CD4-positive, alpha-beta T cell treated with Interleukin-6 at 100 ng/mL for 8 hours (primary cell): ENCODE data around the gene TALDO1.

ENCODE experiments used
- DNase-seq: peaks from one replicate; pipeline ENCODE4 v3.0.0-alpha.2; 2020; ENCODE audit warnings: mixed read lengths, low spot score

Gene TALDO1

DNA sequence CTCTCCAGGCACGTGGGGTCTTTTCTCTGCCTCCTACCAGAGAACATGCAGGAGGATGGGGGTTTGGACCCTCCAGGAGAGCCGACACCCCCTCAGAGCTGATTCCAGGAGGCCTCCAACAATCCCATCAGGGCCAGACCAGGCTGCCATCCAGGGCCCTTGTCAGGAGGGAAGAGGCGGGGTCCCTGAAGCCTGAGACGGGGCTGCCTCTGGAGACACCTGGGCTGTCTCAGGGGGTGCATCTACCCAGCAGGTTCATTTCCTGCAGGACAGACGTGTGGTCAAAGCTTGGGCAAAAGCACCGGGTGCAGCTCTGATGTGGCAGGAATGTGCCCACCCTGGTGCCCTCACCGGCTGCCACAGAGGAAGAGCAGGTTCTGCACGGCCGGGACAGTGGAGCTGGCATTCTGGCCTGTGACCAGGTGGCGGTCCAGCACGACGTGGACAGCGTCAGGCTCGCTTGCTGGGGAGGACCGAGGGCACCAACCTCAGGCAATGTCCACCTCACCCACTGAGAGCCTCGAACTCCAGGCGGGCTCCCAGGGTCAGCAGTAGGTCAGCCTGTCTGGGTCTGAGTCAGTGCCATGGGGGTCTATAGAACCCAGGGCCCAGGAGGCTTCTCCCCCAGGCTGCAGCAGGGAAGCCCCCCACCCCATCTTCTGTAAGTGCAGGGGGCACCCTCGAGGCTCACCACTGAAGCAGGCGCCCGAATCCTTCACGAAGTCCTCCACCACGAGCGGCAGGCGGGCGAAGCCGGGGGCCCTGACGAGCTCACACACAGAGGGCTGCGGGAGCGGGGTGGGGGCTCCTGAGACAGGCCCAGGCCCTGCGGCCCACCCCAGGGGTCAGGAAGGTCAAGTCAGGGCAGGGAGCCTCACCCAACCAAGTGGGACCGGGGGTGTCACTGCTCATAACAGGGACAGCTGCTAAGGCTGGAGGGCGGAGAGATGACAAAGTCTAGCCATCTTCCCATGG is 23.7 kb downstream of the TALDO1 start:
- no peak for DNase-seq

DNA sequence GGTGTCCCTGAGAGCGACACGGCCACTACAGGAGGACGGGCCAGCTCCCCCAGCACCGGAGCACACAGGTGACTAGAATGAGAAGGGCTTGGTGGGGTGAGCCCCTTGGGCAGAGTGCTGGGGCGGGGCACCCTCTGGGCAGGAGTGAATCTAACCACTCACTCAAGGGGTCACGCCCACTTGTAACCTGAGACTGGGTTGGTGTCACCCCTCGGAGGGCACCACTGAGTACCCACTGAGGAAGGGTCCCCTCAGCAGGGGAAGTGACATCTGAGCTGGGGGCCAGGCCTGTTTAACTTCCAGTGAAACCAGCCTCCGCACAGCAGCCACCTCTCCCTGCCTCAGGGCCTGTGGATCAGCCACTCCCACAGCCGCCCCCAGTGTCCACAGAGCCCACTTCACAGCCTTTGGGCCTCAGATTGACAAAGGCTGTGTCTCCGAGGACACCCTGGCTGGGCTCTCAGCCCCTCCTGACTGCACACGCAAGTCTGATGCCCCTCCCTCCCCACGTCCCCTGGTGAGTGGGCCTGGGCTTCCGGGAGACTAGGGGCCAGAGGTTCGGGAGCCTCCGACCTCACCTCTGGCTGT is 24.4 kb downstream of the TALDO1 start:
- DNase-seq: no peak

DNA sequence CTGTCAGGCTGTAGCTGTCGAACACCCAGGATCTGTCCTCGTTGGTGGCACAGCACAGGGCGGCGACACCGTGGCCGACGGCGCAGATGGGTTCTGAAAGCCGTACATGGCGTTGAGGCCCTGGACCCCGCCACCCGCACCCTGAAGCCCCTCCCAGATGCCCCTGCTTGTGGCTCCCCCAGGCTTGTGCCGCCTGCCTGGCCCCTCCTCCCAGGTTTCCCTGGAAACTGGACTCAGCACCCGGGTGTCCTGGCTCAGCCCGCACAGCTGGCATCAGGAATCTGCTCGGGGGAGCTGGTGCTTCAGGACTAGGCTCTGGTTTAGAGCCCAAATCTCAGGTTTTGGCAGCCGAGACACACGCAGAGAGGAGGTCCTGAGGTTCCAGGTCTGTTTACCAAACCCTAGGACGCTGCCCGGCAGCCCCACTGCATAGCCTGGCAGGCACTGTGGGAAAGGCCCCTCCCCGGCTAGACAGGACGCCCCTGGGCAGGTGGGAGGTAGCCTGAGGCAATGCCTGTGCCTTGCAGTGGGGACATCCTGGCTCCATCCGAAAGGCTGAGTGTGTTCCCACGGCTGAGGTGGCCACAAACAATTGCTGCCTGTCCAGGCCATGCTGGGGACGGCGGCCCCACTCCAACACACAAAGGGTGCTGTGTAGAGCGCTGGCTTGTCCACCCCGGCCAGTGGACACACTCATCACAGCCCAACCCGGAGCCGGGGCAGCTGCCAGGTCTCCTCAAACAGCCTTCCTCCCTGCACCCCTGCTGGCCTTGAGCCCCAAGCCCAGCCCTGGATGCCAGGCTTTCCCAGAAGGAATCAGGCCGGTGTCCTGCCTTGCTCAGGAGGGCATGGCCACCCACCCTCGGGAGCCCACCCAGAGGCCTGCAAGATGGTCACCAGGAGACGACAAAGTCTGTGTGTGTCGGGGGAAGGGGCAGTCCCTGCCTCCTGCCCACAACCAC is 25.4 kb downstream of the TALDO1 start:
- no peak for DNase-seq

DNA sequence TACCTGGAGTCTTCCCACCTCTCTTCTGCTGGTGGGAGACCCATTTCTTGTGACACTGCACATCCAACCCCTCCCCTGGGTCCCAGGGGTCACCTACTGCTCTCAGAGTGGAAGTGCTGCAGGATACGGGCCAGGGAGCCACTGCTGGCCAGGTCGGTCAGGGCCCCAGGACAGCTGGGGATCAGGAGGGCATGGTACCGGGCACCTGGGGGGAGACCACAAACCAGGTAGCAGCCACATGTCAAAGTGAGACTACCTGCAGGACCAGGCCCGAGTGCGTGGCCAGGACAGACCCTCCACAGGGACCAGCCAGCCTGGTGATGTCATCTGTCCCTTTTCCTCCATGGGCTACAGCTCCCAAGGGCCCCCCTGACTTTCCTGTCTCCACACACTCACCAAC is 26.2 kb downstream of the TALDO1 start:
- DNase-seq: no peak

DNA sequence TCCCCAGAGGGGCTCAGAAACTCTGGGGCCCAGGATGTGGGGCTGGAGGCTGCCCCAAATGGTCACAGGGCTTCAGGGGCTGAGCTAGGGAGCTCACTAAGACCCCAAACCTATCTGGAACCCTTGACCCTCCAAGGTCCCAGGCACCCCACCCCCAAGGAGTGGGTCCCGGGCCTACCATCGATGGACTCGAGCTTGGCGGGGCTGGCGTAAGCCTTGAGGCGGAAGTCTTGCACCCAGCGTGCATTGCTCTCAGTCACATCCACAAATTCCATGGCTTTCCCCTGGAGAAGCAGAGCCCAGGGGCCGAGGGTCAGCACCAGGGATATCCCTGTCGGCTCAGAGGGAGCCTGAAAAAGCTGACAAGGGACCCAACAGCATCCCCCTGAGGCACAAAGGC is 26.6 kb downstream of the TALDO1 start:
- DNase-seq: no peak

DNA sequence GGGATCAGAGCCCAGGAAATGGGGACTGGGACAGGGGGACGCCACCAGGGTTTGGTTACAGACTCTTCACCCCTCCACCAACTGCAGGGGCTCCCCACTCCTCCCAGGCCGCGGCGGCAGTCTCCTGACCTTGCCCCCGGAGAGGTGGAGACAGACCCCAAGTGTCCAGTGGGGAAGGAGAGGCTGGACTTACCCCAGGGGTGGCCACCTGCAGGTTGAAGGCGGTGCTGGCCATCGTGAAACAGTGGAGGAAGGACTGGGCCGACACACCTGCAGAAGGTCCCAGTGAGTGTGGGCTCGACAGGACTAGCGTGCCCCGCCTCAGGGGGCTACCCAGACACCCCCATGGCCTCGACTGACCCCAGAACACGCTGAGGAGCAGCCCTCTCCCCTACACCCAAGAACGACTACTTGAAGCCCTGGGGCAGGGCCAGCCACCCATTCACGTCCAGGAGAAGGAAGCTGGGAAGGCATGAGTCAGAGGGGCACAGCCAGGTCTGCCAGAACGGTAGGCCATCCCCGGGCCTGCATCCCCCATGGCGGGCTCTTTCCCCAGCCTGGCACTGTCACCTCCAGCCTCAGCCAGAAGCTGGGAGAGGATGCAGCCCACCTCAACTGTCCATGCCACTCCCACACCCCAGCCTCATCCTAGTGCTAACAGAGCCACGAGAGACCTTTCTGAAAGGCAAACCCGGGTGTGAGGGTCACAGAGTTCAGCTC is 27.8 kb downstream of the TALDO1 start:
- no peak for DNase-seq

DNA sequence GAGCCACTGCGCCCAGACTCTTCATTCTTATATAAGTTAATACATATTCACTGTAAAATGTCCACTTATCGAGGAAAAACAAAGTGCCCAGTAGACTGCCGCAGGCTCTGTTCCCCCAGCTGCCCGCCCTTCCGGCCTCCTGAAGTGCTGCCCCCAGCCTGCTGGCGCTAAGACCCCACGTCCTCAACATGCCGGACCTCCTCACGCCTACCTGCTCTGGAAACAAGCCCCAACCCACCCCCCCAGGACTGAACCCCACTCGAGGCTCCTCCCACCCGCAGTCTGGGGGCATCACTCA is 28.9 kb downstream of the TALDO1 start:
- no peak for DNase-seq

DNA sequence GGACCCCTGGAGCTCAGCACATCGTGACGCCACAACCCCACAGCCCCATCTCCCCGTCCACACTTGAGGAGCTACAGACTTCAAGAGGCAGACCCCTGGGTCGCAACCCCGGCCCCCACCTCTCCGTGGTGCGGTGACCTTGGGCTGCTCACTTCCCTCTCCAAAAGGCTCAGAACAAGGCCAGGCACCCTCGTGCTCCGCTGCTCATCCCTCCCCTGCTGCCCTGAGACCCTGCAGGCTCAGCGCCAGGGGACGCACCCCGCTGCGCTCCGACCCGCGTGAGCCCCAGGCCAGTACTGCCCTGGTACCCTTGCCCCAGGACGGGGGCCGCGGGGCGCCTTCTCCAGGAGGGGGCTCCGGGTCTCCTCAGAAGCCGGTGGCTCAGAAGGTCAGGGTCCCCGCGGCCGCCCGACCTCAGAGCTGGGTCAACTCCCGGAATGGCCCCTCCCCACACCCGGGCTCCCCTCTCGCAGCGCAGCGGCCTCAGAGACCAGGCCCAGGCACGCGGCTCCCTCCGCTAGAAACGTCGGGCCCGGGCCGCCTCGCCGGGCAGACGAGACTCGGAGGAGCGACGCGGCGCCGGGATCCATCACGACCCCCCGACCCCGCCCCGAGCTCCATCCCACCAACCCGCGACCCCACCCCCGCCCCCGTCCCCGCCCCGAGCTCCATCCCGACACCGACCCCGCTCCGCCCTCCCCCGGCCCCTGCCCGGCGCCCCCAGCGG is 29.5 kb downstream of the TALDO1 start:
- no peak for DNase-seq

DNA sequence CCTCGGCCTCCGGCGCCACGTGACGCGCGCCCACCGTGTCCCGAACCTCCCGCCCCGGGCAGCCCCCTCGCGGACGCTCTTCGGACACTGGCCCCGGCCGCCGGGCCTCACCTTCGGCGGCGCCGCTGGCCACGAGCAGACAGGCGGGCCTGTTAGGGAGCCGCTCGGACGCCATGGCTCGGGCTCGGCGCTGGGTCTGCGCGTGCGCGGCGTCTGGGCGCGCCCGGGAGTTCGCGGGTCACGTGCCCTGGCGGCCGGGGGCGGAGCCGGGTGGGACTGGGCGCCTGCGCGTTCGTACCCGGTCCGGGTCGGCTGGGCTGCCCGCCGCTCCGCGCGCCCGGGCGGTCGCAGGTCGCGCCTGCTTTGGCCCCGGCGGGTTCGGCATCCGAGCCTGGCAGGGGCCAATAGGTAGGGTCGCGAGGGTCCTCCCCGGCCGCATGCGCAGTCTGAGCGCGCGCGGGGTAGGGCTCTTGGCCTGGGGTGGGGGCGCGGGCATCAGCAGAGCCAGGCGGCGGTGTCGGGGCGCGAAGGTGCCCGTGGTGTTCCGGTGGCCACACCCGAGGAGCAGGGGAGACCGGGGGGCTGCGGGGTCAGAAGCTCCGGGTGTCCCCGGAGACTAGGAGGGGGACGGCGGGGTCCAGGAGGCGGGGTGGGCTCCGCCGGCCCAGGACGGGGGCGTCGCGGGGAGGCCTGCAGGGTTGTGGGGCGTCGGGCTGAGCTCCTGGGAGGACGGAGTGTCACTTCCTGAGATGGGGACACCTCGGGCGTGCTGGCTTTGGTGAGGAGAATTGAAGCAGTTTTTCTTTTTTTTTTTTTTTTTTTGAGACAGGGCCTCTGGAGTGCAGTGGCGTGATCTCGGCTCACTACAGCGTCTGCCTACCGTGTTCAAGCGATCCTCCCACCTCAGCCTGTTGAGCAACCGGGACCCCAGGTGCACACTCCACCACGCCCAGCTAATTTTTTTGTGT is 30.3 kb downstream of the TALDO1 start, which contains the start of gene GATD1:
GATD1 (minus strand) TSS at position 200 of the 968 bp plus-strand sequence; CDS start at position 175, 25 bp downstream.
- peak; percentile 91 for DNase-seq

DNA sequence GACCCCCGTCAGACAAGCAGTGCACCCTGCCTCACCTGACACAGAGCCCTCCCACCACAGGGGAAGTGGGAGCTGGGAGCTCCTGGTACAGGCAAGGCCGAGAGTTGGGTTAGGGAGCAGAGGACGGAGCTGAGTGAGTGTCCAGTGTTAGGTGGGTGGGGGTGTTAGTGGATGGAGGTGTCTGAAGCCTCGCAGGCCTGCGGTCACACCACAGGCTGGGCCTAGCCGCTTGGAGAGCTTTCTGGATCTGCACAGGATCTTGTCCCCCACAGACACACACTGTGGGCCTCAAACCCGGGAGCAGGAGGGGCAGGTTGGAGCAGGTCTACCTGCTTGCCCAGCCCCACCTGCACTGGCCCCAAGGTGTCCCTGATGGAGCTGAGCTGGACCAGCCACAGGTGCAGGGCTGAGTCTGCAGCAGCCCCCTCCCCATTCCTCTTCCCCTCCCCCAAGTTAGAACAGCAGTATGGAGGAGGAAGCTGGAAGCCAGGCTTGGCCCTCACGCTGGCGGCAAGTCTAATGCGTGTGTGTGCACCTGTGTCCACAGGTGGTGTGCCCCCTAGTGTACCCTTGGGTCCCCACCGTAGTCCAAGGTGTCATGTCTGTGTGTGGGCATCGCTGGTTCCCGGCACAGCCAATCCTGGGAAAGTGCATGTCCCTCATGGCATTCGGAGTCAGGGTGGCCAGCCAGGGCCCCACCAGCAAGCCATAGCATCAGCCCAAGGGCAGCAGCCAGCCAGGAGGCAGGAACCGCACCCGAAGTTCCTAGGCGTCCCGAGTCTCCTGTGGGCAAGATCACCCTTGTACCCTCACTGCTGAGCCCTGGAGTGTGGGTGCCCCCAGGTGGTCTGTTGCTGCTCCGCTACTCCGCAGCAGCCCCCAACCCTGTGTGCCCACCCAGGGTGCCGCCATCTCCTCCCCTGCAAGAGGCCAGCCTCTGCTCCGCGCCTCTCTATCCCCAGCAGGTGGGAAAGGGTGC is 32.0 kb downstream of the TALDO1 start:
- no peak for DNase-seq

DNA sequence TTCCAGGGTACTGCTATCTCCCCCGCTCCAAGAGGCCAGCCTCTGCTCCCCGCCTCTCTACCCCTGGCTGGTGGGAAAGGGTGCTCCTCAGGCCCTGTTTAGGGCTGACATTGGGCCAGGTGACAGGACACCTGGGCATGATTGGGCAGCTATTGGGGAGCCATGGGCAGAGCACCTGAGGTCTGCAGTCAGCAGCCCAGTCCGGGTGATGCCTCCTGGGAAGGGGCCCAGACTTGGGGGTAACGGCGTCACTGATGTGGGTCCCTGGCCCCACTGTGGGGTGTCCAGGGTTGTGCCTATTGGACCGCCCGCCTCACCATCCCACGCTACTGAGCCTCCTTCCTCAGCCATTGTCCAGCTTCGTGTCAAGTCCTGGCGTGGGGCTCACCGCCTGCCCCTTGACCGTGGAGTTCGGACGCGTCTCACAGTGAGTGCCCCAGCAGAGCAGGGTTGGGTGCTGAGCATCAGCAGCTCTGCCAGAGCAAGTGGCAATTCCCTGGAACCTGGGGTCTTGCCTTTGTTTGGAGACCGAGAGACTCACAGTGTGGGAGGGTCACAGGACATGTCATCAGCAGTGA is 32.8 kb downstream of the TALDO1 start:
- no peak for DNase-seq

DNA sequence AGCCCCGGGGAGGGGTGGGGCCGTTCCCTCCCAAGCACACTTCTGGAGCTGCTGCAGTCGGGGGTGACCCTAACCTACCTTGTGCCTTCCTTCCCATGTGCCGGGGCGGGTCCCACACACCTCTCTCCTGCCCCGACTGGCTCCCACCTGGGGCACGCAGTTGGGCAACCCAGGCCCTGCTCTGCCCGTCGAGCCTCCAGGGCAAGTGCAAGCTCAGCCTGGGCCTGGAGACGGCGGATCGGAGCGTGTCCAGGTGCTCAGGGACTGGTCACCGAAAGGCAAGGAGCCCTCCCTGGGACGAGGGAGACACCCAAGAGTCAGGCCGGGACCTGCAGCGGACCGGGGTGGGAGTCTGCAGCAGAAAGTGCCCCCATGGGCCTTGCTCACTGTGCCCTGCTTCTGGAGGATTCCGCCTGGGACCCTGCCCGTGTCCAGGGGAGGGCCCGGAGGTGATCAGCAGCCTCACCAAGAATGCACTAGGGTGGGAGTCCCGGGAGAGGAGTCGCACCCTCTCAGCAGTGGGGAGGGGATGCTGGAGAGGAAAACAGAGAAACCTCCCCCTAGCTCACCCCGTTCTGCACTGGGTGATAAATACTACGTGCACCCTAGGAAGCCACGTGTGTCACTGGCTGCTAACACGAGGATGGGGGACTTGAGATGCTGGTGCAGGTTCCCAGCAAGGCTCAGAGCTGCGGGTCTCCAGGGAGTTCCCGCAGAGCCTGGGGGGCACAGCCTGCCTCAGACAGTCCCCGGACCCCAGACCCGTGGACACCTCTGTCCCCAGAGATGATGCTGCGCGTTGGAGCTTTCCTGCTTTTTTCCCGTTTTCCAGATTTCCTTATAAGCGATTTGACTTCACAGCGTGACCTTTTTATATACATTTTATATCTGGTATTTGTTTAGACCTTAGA is 35.3 kb downstream of the TALDO1 start:
- no peak for DNase-seq

DNA sequence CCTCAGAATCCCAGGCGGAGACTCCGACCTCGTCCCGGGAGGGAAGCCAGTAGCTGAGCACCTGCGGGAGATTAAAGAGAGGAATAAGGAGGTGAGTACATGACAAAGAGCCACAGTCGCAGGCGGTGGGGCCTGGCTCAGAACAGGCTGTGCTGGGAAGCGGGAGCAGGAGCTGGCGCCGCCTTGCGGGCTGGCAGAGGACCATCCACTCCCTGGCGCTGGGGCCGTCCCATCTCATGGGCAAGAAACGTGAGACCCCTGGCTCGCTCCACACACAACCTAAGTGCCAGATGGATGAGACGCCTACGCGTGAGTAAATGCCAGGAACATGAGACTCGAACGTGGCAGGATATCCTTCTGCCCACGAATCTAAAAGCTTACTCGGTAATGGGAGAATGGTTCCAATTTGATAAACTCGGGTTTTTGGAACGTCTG is 36.3 kb downstream of the TALDO1 start:
- DNase-seq: no peak

DNA sequence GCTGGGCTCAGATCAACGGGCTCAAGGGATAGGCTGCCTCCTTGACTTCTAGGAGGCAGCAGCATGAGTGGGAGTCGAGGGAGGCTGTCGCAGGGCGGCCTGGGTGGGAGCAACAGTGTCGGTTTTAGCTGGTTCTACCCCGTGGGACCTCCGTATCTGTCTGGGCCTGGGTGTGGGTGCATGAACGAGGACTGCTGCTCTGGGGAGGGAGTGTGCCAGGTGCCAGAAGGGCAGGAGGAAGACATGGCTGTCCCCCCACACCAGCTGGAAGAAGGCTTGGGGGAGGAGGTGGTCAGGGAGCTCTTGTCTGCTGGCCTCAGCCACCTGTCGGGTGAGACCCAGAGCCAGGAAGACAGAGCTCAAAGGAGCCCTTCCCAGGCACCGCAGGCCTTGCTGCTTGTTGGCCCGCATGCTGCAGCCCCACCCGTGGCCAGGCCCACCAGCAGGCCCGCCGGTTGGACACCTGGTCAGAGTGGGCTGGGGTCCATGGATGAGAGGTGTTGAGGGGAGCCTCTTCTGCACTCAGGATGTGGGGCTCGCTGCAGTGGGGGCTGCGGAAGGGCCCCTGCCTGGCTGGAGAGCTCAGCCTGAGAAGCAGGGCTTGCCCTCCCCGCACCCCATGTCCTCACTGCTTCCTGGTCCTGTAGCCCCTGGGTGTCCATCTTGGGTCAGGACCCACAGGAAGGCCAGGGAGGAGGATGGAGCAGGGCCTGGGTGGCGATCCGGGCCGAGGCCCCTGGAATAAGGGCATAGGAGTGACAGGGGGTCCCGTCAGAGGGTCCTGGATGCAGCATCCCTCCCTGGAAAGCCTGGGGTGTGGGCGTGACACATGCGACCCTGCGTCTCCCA is 39.2 kb downstream of the TALDO1 start:
- no peak for DNase-seq

DNA sequence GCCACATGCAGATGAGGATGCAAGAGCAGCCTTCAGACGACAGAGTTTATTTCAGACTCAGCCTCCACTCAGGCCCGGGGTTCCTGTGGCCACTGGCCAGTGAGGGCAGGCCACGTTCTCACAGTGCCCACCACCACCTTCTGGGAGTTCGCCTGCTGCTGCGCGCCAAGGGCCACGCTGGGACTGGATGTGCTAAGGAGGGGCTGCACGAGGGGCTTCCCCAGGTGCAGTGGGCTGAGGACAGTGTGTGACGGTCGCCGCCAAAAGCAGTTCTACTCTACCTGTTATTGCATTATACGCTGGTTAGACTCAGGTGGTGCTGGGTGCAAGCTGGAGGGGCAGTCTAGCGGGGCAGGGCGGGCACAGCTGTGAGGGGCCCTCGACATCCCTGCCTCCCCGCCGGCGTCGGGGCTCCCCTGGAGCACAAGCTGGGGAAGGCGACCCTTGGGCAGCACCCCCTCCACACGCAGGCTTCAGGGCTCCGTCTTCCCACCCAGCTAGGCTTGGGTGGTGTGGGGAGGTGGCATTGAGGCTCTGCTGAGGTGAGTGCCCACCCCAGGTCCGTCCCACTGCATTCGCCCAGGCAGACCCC is 39.9 kb downstream of the TALDO1 start:
- DNase-seq: no peak
